OCI-LY3 (cell line): ENCODE measurements around the gene LRRC8C.

Experiments
- H2AFZ ChIP-seq: fragments of 200-600, 300-600 bp; shearing (Covaris generic); 2 replicates; pipeline ENCODE4 v1.6.0; 2014; ENCODE audit warnings: antibody characterized with exemption, low read depth, low read length
- H3K27ac ChIP-seq: fragments of 200-600, 300-600 bp; sonication (generic); 2 replicates; pipeline ENCODE4 v1.5.1; 2014; ENCODE audit warnings: mild to moderate bottlenecking, low read length, moderate library complexity, mixed read lengths
- H3K27me3 ChIP-seq: fragments of 200-600, 300-600 bp; sonication (generic); 2 replicates; pipeline ENCODE4 v1.6.1; 2014; ENCODE audit warnings: low read depth, low read length, mixed read lengths
- H3K36me3 ChIP-seq: fragments of 200-600, 300-600 bp; sonication (generic); replicated peaks from 2 replicates; pipeline ENCODE3; 2014; ENCODE audit warnings: low read depth, low read length, mixed read lengths
- H3K4me1 ChIP-seq: fragments of 300-600, 200-600 bp; sonication (generic); 2 replicates; pipeline ENCODE4 v1.6.1; 2014; ENCODE audit warnings: low read length, mixed read lengths
- H3K4me2 ChIP-seq: fragments of 200-600, 300-600 bp; sonication (generic); 2 replicates; pipeline ENCODE4 v1.6.1; 2014; ENCODE audit warnings: low read length, mixed read lengths
- H3K4me3 ChIP-seq: fragments of 300-600, 200-600 bp; sonication (generic); 2 replicates; pipeline ENCODE4 v1.5.1; 2014; ENCODE audit warnings: antibody characterized with exemption, mild to moderate bottlenecking, low read length, moderate library complexity
- H3K79me2 ChIP-seq: fragments of 300-600, 200-600 bp; shearing (Covaris generic); 2 replicates; pipeline ENCODE4 v1.6.1; 2014; ENCODE audit warnings: mild to moderate bottlenecking, low read length, mixed read lengths
- H3K9ac ChIP-seq: fragments of 300-600, 200-600 bp; shearing (Covaris generic); 2 replicates; pipeline ENCODE4 v1.6.0; 2014; ENCODE audit warnings: mild to moderate bottlenecking, low read length, moderate library complexity
- H3K9me3 ChIP-seq: fragments of 200-600, 300-600 bp; shearing (Covaris generic); 2 replicates; pipeline ENCODE4 v1.6.1; 2014; ENCODE audit warnings: low read length, mixed read lengths; ENCODE audit not compliant: insufficient read depth
- H4K20me1 ChIP-seq: fragments of 200-600, 300-600 bp; sonication (generic); 2 replicates; pipeline ENCODE4 v1.6.1; 2016; ENCODE audit warnings: low read length, mixed read lengths; ENCODE audit not compliant: insufficient read depth
- CTCF ChIP-seq: fragments of 200-600, 300-600 bp; sonication (generic); IDR thresholded peaks from 2 replicates; pipeline ENCODE4 v1.5.1; 2014; ENCODE audit warnings: antibody characterized with exemption, low read length, low read depth
- EZH2phosphoT487 ChIP-seq: fragments of 200-600 bp; shearing (Covaris generic); IDR thresholded peaks from 2 replicates; pipeline ENCODE4 v1.6.1; 2018; ENCODE audit warnings: antibody characterized with exemption, mixed run types, low read depth

Gene LRRC8C

GRCh38 chr1:89594096-89594740 is 38.7 kb upstream of the LRRC8C start:
- Histone ChIP-seq H3K27me3 (no peaks in the 10 kb centered on the region), H3K4me3 (no peak overlapping the region), H3K27ac (no peak overlapping the region), H3K79me2 (no peaks in the 10 kb centered on the region; the same call in 1 of the 2 replicates), H3K4me2 (no peak overlapping the region), H3K36me3 (no peaks in the 10 kb centered on the region), H3K4me1 (peaks cover 11% of the 10 kb centered on the region), H4K20me1 (no peaks in the 10 kb centered on the region; the same call in none of the 2 replicates), H3K9ac (no peak overlapping the region), H3K9me3 (no peaks in the 10 kb centered on the region), H2AFZ (no peak overlapping the region)
- TF ChIP-seq EZH2phosphoT487 (no peak), CTCF (no peak)

- peaks cover 13% of the 10 kb centered on the region for H3K4me1 ChIP-seq
- no peaks in the 10 kb centered on the region for H3K79me2 ChIP-seq
- H3K27me3 ChIP-seq, result no peaks in the 10 kb centered on the region
- no peak overlapping the region for H3K4me3 ChIP-seq
- H3K4me2 ChIP-seq, result no peak overlapping the region
- no peak overlapping the region for H2AFZ ChIP-seq
- no peak overlapping the region for H3K27ac ChIP-seq
- H3K9me3 ChIP-seq, result no peaks in the 10 kb centered on the region
- no peak for TF ChIP-seq CTCF
- no peak for TF ChIP-seq EZH2phosphoT487
- no peaks in the 10 kb centered on the region; the same call in 1 of the 2 replicates for H4K20me1 ChIP-seq
- no peak overlapping the region for H3K9ac ChIP-seq
- H3K36me3 ChIP-seq, result no peaks in the 10 kb centered on the region
Observed at GRCh38 chr1:89596698-89597097, 36.2 kb upstream of the LRRC8C start.

GRCh38 chr1:89598450-89599331 is 34.2 kb upstream of the LRRC8C start:
- Histone ChIP-seq H2AFZ (no peak overlapping the region), H3K4me2 (no peak overlapping the region), H3K27ac (no peak overlapping the region)

More at GRCh38 chr1:89598450-89599331, 34.2 kb upstream of the LRRC8C start:
- Histone ChIP-seq H3K27me3 (no peaks in the 10 kb centered on the region), H3K4me1 (peaks cover 8% of the 10 kb centered on the region), H3K36me3 (no peaks in the 10 kb centered on the region), H3K79me2 (no peaks in the 10 kb centered on the region), H4K20me1 (no peaks in the 10 kb centered on the region), H3K9ac (no peak overlapping the region), H3K9me3 (no peaks in the 10 kb centered on the region), H3K4me3 (no peak overlapping the region)
- TF ChIP-seq CTCF, result peak; percentile 63
- TF ChIP-seq EZH2phosphoT487, result no peak
